ENCODE data around the gene PLCB3. TPM values are rescaled to one million over a fixed set of nuclear protein-coding genes. Genes with fewer than 3 reads are reported as not detected.
"Not testable (repeated sequence)": the region's sequence is repeated elsewhere in the genome, so short reads cannot be mapped to it uniquely, and the experiment has no call there.

Gene PLCB3
- total RNA-seq, 1 donor from 2014 or later = 42.4 TPM

DNA sequence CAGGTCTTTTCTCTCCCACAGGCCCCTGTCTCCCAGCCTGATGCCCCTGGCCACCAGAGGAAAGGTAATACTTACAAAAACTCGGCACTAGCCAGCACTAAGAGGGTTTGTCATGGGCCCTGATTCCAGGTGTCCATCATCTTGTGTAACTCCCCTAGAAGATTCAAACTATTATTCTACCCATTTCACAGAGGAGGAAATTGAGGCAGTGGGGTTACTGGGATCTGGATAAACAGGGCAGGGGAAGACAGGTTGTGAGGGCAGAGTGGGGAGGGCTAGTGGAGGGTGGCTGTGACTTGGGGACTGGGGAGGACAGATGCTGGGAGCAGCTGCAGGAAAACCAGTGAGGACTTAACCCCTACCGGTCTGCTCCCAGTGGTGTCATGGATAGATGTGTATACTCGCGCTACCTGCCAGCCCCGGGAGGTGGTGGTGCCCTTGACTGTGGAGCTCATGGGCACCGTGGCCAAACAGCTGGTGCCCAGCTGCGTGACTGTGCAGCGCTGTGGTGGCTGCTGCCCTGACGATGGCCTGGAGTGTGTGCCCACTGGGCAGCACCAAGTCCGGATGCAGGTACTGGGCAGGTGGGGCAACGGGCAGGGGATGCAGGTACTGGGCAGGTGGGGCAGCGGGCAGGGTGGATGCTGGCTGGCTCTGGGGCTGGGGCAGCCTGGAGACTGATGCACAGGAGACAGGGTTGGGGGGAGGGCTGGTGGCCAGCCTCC lies 15.7 kb upstream of the PLCB3 start:
- no peak for DNase-seq (ENCODE audit: low spot score)

DNA sequence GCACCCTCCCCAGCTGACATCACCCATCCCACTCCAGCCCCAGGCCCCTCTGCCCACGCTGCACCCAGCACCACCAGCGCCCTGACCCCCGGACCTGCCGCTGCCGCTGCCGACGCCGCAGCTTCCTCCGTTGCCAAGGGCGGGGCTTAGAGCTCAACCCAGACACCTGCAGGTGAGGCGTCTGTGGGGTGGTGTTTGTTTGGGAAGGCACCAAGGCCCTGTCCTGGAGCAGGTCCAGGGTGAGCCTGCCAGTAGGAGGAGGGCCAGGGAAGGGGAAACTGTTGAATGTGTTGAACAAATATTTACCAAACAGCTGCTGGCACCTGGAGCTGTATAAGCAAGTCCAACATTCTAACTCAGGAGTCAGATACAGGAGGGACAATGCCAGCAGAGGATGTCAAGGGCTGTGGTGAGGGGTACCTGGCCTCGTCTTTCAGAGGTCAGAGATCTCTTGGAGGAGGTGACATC lies 13.8 kb upstream of the PLCB3 start:
- peak; percentile 90 for DNase-seq (ENCODE audit: low spot score)

- no peak for DNase-seq (ENCODE audit: low spot score)
Measured at GRCh38 chr11:64238076-64238475, 13.3 kb upstream of the PLCB3 start.

DNA sequence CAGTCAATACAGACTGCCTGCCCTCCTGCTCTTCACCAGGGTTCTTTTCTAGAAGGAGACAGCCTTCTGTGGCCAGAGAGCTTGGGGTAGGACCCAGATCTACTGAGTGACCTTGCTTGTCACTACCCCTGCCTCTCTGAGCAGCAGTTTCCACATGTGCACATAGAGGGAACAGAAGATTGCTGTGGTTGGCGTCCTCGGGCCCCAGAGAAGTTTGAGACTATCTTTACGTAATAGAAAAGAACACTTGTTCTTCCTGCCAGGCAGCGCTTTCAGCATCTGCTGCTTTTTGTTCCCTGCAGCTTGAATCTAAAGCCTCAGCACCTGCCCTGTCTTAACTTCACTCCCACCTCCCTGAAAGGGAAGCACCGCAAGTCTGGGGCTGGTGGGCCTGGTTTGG lies 12.3 kb upstream of the PLCB3 start:
- DNase-seq (ENCODE audit: low spot score) = no peak

DNA sequence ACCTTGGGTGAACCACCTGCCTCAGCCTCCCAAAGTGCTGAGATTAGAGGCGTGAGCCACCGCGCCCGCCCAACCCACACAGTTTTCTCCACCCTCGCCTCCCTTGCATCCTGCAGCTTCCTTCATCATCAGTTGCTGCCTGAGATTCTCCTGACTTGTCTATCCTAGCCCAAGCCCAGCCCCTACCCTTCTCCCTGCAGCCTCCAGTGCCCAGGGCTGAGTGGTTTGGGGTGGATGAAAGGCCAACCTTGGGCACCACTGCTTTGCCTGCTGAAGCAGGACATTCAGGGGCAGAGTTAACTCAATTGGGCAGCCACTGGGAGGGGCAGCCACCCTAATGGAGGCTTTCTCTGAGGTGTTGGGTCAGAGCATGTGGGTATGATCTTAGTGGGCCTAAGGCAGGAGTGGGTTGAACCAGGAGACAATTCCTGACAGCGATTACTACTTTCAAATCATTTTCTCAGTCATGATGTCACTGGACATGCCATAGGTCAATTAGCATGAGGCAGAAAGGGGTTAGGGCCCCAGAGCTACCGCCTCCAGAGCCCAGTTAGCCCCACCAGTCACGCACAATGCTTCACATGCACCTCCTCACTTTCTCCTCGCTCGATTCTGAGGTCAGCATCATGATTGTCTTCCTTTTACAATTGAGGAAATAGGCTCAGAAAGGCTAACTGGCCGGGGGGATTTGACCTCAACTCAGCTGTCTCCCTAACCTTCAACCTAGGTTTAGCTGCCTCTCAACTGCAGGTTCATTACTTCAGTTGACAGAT lies 11.5 kb upstream of the PLCB3 start:
- DNase-seq (ENCODE audit: low spot score) = peak; percentile 52

DNA sequence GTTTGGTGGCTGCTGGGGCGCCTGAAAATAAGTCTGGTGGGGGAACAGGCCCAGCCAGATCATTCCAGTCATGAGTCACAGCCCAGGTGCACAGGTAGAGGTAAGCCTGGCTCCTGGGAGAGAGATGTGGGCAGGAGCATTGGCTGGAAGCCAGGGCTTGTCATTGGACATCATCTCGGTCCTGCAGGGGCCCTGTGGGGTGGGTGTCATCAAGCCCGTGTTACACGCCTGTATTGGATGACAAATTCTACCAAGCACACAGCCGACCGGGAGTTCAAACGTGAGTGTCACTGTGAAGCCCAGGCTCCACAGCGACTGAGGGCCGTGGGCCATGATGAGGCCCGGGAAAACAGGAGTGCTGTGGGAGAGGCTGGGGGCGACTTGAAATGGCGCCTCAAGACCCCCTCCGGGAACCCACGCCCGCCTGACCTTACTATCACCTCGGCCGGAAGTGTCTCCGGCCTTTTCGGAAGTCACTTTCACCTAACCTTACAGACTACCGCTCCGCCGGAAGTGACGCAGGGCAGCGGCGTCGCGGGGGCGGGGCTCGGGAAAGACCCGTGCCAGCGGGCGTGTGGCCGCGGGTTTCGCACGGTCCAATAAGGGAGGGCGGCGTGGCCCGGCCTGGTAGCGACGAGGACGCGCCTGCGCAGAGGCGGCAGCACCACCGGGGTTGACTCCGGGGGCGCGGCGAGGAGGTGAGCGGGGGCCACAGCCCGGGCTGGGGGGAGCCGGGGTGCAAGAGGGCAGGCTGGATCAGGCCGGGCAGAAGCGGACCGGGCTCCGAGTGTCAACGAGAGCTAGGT lies 10.7 kb upstream of the PLCB3 start, which contains the start of gene FKBP2:
FKBP2 (plus strand) TSS at position 661 of the 806 bp plus-strand sequence. CDS start 1,293 bp downstream, outside the sequence.
- peak; percentile 98 for DNase-seq (ENCODE audit: low spot score)

DNA sequence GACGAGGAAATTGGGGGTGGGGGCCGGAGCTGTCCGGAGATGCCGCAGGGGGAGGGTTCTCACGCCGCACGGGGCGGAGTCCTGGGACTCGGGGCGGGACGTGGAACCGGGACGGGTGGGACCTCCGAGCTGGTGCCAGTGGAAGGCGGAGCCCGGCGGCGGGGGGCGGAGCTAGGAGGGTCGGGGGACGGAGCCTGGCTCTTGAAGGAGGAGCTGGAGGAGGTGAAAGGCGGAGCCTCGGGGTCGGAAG lies 10.2 kb upstream of the PLCB3 start:
- DNase-seq (ENCODE audit: low spot score) = peak; percentile 100

DNA sequence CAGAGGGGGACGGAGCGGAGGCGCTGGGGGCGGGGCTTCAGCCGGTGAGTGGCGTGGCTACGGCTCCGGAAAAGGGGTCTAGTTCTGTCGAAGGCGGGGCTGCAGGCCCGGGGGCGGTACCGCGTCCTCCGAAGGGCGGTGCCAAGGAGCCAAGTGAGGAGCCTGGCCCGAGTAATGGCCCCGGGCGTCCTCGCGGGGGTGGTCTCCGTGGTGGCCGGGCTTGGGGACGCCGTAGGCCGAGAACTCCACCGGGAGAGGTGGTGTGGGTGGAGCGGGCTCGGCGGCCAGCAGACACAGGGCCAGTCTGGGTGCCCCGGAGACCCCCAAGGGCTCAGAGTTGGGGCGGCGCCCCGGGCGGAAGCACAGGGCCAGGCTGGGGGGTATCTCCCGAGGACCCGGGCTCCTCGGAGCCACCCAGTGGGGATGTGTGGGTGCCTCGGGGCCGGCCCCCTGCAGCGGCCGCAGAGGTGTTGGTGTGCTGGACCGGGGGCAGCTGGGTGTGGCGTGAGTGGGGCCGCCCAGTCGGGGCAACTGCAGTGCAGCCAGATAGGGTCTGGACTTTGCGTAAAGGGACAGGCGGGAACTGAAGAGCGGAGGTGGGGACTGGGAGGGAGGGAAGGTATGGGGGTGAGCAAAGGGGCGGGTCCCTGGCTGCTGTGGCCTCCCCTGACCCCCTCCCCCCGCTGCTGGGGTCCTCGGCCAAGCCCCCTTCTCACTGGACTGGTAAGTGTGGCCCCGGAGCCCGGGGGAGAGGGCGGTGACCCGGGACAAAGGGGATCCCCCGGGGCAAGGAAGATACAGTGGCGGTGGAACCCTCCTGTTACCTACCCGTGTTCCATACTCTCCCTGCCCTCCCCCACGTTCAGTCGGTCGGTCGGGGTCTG lies 9.6 kb upstream of the PLCB3 start:
- DNase-seq (ENCODE audit: low spot score) = peak; percentile 42

DNA sequence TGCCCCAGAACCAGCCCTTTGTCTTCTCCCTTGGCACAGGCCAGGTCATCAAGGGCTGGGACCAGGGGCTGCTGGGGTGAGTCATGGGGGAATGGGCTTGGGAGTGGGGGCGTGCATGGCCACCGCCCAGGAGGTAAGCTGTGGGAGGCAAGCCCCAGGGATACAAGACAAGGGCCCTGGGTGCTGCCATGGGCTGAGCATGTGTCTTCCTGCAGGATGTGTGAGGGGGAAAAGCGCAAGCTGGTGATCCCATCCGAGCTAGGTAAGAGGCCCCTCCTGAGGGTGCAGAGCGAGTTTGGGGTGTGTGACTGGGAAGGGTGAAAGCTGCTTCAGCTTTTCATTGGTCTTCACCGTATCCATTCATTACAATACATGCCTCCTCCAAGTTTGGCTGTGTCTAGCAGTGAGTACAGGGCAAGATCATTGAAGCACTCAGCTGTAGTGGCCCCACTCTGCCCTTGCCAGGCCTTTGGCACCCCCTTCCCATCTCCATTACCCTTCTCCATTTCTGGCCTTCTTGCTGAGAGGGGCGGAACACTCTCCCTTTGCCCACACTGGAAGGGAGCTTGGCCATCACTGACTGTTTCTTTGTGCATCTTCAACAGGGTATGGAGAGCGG lies 8.0 kb upstream of the PLCB3 start:
- no peak for DNase-seq (ENCODE audit: low spot score)

DNA sequence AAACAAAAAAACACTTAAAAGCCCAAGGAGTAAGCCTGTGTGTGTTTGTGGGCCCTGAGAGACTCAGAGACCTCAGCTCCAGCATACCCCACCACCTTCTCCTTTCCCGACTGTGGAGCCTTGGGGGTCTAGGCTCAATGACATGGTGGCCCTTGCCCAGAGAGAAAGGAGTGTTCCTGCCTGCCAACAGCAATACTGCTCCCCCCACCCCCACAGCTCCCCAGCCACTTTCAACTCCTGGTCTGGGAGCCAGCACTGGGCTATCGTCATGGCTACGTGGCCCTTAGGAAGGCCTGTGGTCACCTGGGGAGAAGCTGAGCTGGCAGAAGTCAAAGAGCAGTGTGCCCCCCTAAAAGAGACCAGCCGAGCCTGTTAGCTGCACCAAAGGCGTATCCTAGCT lies 7.2 kb upstream of the PLCB3 start:
- no peak for DNase-seq (ENCODE audit: low spot score)

DNA sequence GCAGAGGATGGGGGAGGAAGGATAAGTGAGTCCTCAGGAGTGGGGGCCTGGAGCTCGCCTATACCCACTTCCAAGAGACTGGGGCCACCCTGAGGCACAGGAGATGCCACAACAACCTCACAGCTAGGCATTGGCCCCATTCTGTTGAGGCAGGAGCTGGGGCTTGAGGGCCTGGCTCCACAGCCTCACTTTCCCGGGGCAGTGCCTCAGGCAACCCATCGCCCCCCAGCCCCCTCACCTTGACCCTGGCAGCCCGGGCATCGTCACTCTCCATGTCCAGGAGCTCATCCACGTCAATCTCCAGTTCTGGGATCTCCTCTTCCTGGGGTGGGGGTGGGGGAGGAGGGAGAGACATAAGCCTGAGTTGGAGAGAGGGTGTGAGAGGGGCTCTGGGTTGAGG lies 6.4 kb upstream of the PLCB3 start:
- no peak for DNase-seq (ENCODE audit: low spot score)

DNA sequence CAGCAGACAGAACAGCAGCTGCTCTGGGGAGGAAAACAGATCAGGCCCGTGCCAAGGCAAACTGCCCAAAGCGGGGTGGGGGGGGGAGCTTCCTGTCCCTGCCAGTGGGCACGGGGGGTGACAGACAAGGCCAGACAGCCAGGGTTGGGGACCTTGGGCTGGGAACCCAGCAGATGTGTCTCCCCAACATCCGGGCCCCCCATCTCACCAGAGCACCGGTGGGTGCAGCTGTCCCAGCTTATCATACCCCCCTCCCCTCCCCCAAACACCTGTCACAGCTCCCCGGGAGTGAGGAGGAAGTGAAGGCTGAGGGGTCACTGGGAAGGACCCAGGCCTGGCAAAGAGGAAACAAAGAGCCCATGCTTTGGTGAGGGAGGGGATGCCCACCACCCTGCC lies 5.9 kb upstream of the PLCB3 start:
- no peak for DNase-seq (ENCODE audit: low spot score)

DNA sequence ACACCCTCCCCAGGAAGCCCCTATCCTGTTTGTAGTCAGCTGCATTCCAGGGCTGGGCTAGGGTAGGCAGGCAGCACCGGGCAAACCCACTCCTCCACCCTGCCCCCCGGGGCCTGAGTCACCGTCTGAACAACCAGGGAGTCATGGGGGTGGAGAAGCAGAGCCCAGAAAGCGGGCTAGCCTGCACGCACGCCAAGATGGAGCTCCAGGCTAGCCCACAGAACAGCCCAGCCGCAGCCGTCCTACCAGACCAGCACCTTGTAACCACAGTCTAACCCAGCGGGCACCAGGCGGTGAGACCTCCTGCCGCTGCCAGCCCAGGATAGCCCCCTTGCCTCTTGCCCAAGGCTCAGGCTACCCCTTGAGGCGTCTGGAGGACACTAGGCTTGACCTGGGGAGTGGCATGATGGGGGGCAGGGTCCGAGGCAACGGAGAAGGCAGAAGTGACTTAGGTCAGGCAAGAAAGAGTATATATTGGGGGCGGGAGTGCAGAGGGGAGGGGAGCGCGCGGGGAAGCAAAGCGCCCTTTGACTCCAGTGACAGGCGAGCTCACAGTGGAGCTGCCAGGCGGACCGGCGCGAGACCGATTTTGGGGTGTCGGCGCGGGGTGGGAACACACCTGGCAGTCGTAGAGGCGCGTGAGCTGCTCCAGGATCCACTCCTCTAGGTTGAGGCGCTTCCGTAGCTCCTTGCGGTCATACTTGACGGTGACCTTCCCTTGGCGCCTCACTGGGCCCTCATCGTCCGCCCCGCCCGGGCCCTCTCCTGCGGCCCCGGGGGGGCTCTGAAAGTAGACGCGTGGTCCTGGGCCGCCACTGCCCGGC lies 5.3 kb upstream of the PLCB3 start:
- DNase-seq (ENCODE audit: low spot score) = peak; percentile 60

DNA sequence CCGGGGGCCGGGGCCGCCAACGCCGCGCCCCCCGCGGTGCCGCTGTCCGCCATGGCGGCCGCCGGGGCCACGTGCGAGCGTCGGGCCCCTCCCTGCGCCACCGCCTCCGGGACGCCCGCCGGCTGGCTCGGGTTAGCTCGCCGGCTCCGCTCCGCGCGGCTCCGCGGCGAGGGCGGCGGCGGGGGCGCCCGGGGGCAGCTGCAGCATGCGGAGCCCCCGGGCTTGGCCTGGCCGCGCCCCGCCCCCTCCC lies 4.8 kb upstream of the PLCB3 start:
- not testable (repeated sequence) for DNase-seq (ENCODE audit: low spot score)

GRCh38 chr11:64246871-64247728 lies 4.2 kb upstream of the PLCB3 start, which contains the start of gene PPP1R14B:
Gene PPP1R14B, minus strand, starts transcription at chr11:64246943. Its CDS starts 270 bp downstream, at chr11:64246673.
- peak; percentile 82 for DNase-seq (ENCODE audit: low spot score)

DNA sequence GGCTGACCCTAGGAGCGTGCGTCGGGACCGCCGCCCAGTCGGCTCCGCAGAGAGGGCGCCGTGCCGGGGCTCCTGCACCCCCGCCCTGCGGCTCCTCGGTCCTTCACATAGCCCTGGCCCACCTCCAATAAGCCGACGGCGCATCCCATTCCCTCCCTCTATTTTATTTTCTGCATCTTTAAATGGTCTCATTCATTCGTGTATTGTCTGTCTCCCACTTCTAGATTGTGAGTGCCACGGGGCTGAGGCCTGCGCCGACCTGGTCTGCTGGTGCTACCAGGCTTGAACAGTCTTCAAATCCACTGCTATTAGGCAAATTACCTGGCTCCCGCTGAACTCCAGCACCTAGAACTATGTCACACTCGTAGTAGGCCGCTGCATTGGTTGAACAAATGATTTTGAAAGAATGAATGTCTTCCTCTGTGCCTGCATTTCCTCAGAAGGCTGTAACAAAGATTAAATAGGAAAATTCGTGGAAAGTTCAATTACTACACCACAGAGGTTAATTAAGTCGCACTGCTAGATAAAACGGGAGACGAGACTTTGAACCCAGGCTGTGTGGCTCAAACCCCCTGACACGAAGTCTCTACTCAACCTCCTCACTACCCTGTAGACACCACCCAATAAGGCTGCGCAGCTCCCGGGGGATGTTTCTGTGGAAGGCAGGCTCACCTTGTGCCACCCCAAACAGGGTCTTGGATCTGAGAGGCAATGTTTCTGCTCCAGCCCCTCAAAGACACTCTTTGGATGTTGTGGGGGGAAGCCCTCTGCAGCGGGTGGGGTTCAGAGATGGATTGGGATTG lies 3.4 kb upstream of the PLCB3 start:
- DNase-seq (ENCODE audit: low spot score) = no peak

- DNase-seq (ENCODE audit: low spot score) = no peak
Measured at GRCh38 chr11:64248578-64248977, 2.8 kb upstream of the PLCB3 start.

GRCh38 chr11:64249038-64249437 lies 2.3 kb upstream of the PLCB3 start:
- no peak for DNase-seq (ENCODE audit: low spot score)
